DND-41 (cell line): ENCODE measurements around the gene CTNNAL1.

Experiments used
- ATAC-seq: fragments of 200-7000 bp; cut with Tn5 transposase; 3 replicates; pipeline ENCODE4 v1.9.1; 2021; ENCODE audit warnings: low read depth; ENCODE audit not compliant: insufficient read depth
- DNase-seq: peaks from one replicate; pipeline ENCODE4 v3.0.0-alpha.2; 2020
- H2AFZ ChIP-seq: 2 replicates; pipeline ENCODE4 v1.6.0; 2012; ENCODE audit warnings: low read depth, low read length
- H3K27ac ChIP-seq: 2 replicates; pipeline ENCODE4 v1.5.1; 2012; ENCODE audit warnings: low read length, inconsistent platforms
- H3K27me3 ChIP-seq: fragments of 200-600 bp; sonication (generic); 2 replicates; pipeline ENCODE4 v1.6.0; 2012; ENCODE audit warnings: low read length, mild to moderate bottlenecking, inconsistent platforms; ENCODE audit not compliant: insufficient read depth, poor library complexity
- H3K36me3 ChIP-seq: 2 replicates; pipeline ENCODE4 v1.5.1; 2012; ENCODE audit warnings: low read length, inconsistent platforms; ENCODE audit not compliant: insufficient read depth
- H3K4me1 ChIP-seq: 2 replicates; pipeline ENCODE4 v1.5.1; 2012; ENCODE audit warnings: mild to moderate bottlenecking, low read length; ENCODE audit not compliant: insufficient read depth
- H3K4me2 ChIP-seq: 2 replicates; pipeline ENCODE4 v1.6.0; 2012; ENCODE audit warnings: mild to moderate bottlenecking, moderate library complexity, low read length, inconsistent platforms; ENCODE audit not compliant: insufficient read depth
- H3K4me3 ChIP-seq, 2 experiments: fragments of 200-600 bp in 1 of 2; shearing (Covaris generic) in 1 of 2; 2 replicates each; pipeline ENCODE4 v1.5.1; 2012 to 2016; ENCODE audit warnings: inconsistent platforms in 2 of 2, low read length in 2 of 2, mild to moderate bottlenecking in 2 of 2, low read depth in 1 of 2, moderate library complexity in 1 of 2
- H3K79me2 ChIP-seq: 2 replicates; pipeline ENCODE4 v1.6.0; 2012; ENCODE audit warnings: low read length, inconsistent platforms; ENCODE audit not compliant: insufficient read depth
- H3K9ac ChIP-seq: 2 replicates; pipeline ENCODE4 v1.6.0; 2012; ENCODE audit warnings: low read depth, mild to moderate bottlenecking, inconsistent platforms, low read length, moderate library complexity
- H3K9me3 ChIP-seq: 2 replicates; pipeline ENCODE4 v1.5.1; 2012; ENCODE audit warnings: low read length, moderate library complexity, mild to moderate bottlenecking, inconsistent platforms; ENCODE audit not compliant: insufficient read depth, severe bottlenecking
- H4K20me1 ChIP-seq: 2 replicates; pipeline ENCODE4 v1.6.0; 2012; ENCODE audit warnings: low read length; ENCODE audit not compliant: insufficient read depth
- EZH2 ChIP-seq: IDR thresholded peaks from 3 replicates; pipeline ENCODE4 v1.6.1; 2012; ENCODE audit warnings: borderline replicate concordance, low read depth, mild to moderate bottlenecking, moderate library complexity, low read length, inconsistent platforms; ENCODE audit not compliant: severe bottlenecking
- TF ChIP-seq, protein P1 (sequence below): IDR thresholded peaks from 2 replicates; pipeline ENCODE4 v1.5.1; 2012; ENCODE audit warnings: borderline replicate concordance, low read length, moderate library complexity, mild to moderate bottlenecking; ENCODE audit not compliant: poor library complexity, severe bottlenecking; ENCODE audit errors: extremely low read depth

CTNNAL1 gene

DNA sequence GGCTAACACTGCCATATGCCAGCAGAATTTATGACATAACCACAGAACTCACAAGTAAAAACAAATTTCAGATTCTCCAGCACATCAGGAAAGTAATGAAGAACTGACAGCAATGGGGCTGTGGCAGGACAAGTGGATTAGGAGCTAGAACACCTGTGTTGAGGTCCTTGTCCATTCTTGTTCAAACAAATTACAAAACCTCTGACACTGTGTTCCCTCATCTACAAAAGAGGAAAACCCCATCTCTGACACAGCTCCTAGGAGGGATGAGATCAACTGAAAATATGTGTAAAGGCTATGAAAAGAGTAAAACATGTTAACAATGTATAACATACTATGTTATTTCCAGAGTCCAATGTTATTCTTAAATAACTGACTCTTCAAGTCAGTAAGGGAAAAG, 102.9 kb downstream of the CTNNAL1 start:
- Histone ChIP-seq H3K27me3 (no peaks in the 10 kb centered on the region), H3K9ac (no peak overlapping the region), H3K4me2 (no peak overlapping the region), H3K27ac (no peak overlapping the region), H3K9me3 (no peaks in the 10 kb centered on the region), H2AFZ (no peak overlapping the region), H3K36me3 (peaks cover 77% of the 10 kb centered on the region), H3K79me2 (no peaks in the 10 kb centered on the region), H3K4me3 (no peak overlapping the region), H3K4me1 (peaks cover 6% of the 10 kb centered on the region; the same call in 1 of the 2 replicates), H4K20me1 (no peaks in the 10 kb centered on the region)
- TF ChIP-seq EZH2, result no peak
- TF ChIP-seq, protein P1, sequence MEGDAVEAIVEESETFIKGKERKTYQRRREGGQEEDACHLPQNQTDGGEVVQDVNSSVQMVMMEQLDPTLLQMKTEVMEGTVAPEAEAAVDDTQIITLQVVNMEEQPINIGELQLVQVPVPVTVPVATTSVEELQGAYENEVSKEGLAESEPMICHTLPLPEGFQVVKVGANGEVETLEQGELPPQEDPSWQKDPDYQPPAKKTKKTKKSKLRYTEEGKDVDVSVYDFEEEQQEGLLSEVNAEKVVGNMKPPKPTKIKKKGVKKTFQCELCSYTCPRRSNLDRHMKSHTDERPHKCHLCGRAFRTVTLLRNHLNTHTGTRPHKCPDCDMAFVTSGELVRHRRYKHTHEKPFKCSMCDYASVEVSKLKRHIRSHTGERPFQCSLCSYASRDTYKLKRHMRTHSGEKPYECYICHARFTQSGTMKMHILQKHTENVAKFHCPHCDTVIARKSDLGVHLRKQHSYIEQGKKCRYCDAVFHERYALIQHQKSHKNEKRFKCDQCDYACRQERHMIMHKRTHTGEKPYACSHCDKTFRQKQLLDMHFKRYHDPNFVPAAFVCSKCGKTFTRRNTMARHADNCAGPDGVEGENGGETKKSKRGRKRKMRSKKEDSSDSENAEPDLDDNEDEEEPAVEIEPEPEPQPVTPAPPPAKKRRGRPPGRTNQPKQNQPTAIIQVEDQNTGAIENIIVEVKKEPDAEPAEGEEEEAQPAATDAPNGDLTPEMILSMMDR, result no peak
- no peak for ATAC-seq
- no peak for DNase-seq

DNA sequence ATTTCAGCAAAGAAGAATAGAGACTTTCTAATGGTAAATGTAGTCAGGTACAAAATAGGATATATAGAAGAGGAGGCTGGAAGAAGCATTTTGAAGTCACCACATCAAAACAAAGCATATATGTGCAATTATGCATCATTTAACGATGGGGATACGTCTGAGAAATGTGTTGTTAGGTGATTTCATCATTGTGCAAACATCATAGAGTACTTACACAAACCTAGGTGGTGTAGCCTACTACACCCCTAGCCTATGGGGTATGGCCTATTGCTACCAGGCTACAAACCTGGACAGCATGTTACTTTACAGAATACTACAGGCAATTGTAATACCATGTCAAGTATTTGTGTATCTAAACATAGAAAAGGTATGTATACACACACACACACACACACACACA, 107.8 kb downstream of the CTNNAL1 start:
- no peak for ATAC-seq
- Histone ChIP-seq H2AFZ (no peak overlapping the region), H4K20me1 (no peaks in the 10 kb centered on the region), H3K4me1 (no peaks in the 10 kb centered on the region), H3K9me3 (no peaks in the 10 kb centered on the region), H3K79me2 (no peaks in the 10 kb centered on the region), H3K27me3 (no peaks in the 10 kb centered on the region), H3K4me2 (no peak overlapping the region), H3K27ac (no peak overlapping the region), H3K36me3 (peaks cover 89% of the 10 kb centered on the region), H3K4me3 (no peak overlapping the region), H3K9ac (no peak overlapping the region)
- DNase-seq, result no peak
- TF ChIP-seq, protein P1, result no peak
- no peak for TF ChIP-seq EZH2

DNA sequence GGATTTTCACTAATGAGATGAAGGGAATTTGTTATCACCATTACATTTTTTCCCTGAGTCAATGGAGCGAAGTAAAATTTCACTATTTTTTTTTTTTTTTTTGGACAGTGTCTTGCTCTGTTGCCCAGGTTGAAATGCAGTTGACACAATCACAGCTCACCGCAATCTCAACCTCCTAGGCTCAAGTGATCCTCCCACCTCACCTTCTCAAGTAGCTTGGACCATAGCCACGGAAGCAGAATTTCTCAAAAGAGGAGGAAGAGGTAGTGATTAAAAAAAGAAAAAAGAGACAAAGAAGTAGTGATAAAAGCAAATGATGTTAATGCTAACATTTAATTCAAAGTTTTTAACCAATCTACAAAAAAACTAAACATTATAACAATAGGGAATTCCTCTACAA, 109.1 kb downstream of the CTNNAL1 start:
- Histone ChIP-seq H3K27me3 (no peaks in the 10 kb centered on the region), H3K36me3 (peaks cover 87% of the 10 kb centered on the region), H3K4me1 (no peaks in the 10 kb centered on the region), H3K79me2 (no peaks in the 10 kb centered on the region), H3K9ac (no peak overlapping the region), H3K9me3 (no peaks in the 10 kb centered on the region), H3K27ac (no peak overlapping the region), H4K20me1 (no peaks in the 10 kb centered on the region), H3K4me3 (no peak overlapping the region), H2AFZ (no peak overlapping the region), H3K4me2 (no peak overlapping the region)
- DNase-seq, result no peak
- TF ChIP-seq EZH2, result no peak
- TF ChIP-seq, protein P1, result no peak
- no peak for ATAC-seq
